GM12878 (cell line): ENCODE data around the gene ZYX.

ENCODE experiments used
- EZH2 ChIP-seq: IDR thresholded peaks from 2 replicates; pipeline ENCODE4 v1.6.1; 2012; ENCODE audit warnings: low read depth, mild to moderate bottlenecking, control low read depth, inconsistent platforms, low read length, borderline replicate concordance; ENCODE audit not compliant: control insufficient read depth
- FOS ChIP-seq: IDR thresholded peaks from 3 replicates; pipeline ENCODE4 v1.6.1; 2011; ENCODE audit warnings: borderline replicate concordance; ENCODE audit not compliant: insufficient read length; ENCODE audit errors: extremely low read depth
- FOXK2 ChIP-seq: fragments of 450-650 bp; IDR thresholded peaks from 2 replicates; pipeline ENCODE4 v1.6.1; 2017; ENCODE audit warnings: mild to moderate bottlenecking, moderate library complexity
- KLF5 ChIP-seq: fragments of 450-650 bp; IDR thresholded peaks from 2 replicates; pipeline ENCODE4 v1.6.1; 2014; ENCODE audit warnings: mild to moderate bottlenecking; ENCODE audit not compliant: partially characterized antibody
- SMAD1 ChIP-seq: fragments of 450-650 bp; IDR thresholded peaks from 2 replicates; pipeline ENCODE4 v1.6.1; 2018; ENCODE audit warnings: mild to moderate bottlenecking, low read depth; ENCODE audit not compliant: partially characterized antibody
- SP1 ChIP-seq: IDR thresholded peaks from one replicate; pipeline ENCODE4 v1.6.1; 2011; ENCODE audit warnings: low read depth, low read length
- SREBF1 ChIP-seq: IDR thresholded peaks from 2 replicates; pipeline ENCODE4 v1.6.1; 2012; ENCODE audit warnings: mild to moderate bottlenecking, low read length
- SRF ChIP-seq, 2 experiments: IDR thresholded peaks; 2 replicates each; pipeline ENCODE4 v1.6.1; 2011; ENCODE audit warnings: low read depth in 2 of 2, low read length in 2 of 2, mild to moderate bottlenecking in 1 of 2, moderate library complexity in 1 of 2
- TARDBP ChIP-seq: IDR thresholded peaks from 2 replicates; pipeline ENCODE4 v1.6.1; 2016; ENCODE audit warnings: borderline replicate concordance
- TBL1XR1 ChIP-seq: IDR thresholded peaks from 2 replicates; pipeline ENCODE4 v1.6.1; 2012; ENCODE audit warnings: low read depth, low read length, improper control_type of control experiment
- TF ChIP-seq, protein P1 (sequence below), 3 experiments: IDR thresholded peaks in 2 of 3; conservative IDR thresholded peaks in 1 of 3; 2 replicates each; pipeline ENCODE4 v1.5.1; 2011; ENCODE audit warnings: low read depth in 3 of 3, low read length in 3 of 3, mild to moderate bottlenecking in 3 of 3, control low read depth in 2 of 3, moderate library complexity in 2 of 3, inconsistent platforms in 1 of 3, mixed read lengths in 1 of 3; ENCODE audit not compliant: control insufficient read depth in 2 of 3, insufficient read depth in 1 of 3; ENCODE audit errors: extremely low read depth in 1 of 3

DNA sequence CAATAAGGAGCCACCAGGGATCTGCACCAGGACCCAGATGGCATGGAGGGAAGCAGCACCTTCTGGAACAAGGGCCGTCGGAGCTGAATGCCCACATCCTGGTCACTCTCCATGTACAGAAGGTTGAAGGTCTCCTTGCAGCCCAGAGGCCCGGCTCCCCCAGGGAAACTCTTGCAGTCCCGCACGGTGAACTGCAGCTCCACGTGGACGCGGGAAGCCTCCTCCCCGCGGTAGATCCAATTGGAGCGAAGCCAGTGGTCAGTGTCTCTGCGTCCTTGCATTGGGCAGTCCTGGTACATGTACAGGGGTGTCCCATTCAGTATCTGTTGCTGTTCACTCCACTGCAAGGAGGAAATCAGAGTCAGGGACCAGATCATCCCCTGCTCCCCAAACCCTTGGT, 20.1 kb downstream of the ZYX start:
- TF ChIP-seq SREBF1 = no peak
- TF ChIP-seq EZH2 = no peak
- TF ChIP-seq TARDBP = no peak
- TF ChIP-seq, protein P1, sequence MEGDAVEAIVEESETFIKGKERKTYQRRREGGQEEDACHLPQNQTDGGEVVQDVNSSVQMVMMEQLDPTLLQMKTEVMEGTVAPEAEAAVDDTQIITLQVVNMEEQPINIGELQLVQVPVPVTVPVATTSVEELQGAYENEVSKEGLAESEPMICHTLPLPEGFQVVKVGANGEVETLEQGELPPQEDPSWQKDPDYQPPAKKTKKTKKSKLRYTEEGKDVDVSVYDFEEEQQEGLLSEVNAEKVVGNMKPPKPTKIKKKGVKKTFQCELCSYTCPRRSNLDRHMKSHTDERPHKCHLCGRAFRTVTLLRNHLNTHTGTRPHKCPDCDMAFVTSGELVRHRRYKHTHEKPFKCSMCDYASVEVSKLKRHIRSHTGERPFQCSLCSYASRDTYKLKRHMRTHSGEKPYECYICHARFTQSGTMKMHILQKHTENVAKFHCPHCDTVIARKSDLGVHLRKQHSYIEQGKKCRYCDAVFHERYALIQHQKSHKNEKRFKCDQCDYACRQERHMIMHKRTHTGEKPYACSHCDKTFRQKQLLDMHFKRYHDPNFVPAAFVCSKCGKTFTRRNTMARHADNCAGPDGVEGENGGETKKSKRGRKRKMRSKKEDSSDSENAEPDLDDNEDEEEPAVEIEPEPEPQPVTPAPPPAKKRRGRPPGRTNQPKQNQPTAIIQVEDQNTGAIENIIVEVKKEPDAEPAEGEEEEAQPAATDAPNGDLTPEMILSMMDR (IDR thresholded peaks at IDR 0.05 in 2 of 3, conservative IDR thresholded peaks at IDR 0.05 in 1 of 3; ENCODE audit: control insufficient read depth in 2 of 3, extremely low read depth in 1 of 3, insufficient read depth in 1 of 3, low read depth in 3 of 3, low read length in 3 of 3) = no peak
- TF ChIP-seq SMAD1 = no peak
- TF ChIP-seq SRF (IDR thresholded peaks at IDR 0.05; ENCODE audit: low read depth in 2 of 2, low read length in 2 of 2) = no peak
- no peak for TF ChIP-seq KLF5
- no peak for TF ChIP-seq TBL1XR1
- no peak for TF ChIP-seq FOS
- TF ChIP-seq FOXK2 = no peak
- no peak for TF ChIP-seq SP1
